Neuronal stem cell (in vitro differentiated cells): ENCODE data around the gene USP24.
"Not testable (repeated sequence)": the region's sequence is repeated elsewhere in the genome, so short reads cannot be mapped to it uniquely, and the experiment has no call there.

Experiments used
- DNase-seq: peaks from one replicate; pipeline ENCODE4 v3.0.0-alpha.2; 2013; ENCODE audit warnings: low spot score
- H2AFZ ChIP-seq: one replicate; pipeline ENCODE4 v1.6.1; 2013; ENCODE audit warnings: mild to moderate bottlenecking, low read length, inconsistent platforms
- H2AK5ac ChIP-seq: 2 replicates; pipeline ENCODE4 v1.6.1; 2013; ENCODE audit warnings: low read depth, mild to moderate bottlenecking, inconsistent platforms, low read length, moderate library complexity, mixed read lengths
- H2BK120ac ChIP-seq: 2 replicates; pipeline ENCODE4 v1.6.1; 2013; ENCODE audit warnings: low read depth, mild to moderate bottlenecking, inconsistent platforms, low read length, moderate library complexity, mixed read lengths
- H2BK12ac ChIP-seq: one replicate; pipeline ENCODE4 v1.6.1; 2013; ENCODE audit warnings: low read length, inconsistent platforms
- H2BK15ac ChIP-seq: 2 replicates; pipeline ENCODE4 v1.6.1; 2013; ENCODE audit warnings: mild to moderate bottlenecking, low read length, inconsistent platforms, mixed read lengths
- H2BK5ac ChIP-seq: one replicate; pipeline ENCODE4 v1.6.1; 2013; ENCODE audit warnings: inconsistent platforms, mild to moderate bottlenecking, low read length, moderate library complexity
- H3K14ac ChIP-seq: one replicate; pipeline ENCODE4 v1.6.1; 2013; ENCODE audit warnings: low read length, inconsistent platforms
- H3K18ac ChIP-seq: 2 replicates; pipeline ENCODE4 v1.6.1; 2013; ENCODE audit warnings: low read length, inconsistent platforms
- H3K23ac ChIP-seq: 2 replicates; pipeline ENCODE4 v1.6.1; 2013; ENCODE audit warnings: low read depth, mild to moderate bottlenecking, mixed read lengths, low read length, inconsistent platforms; ENCODE audit not compliant: poor library complexity
- H3K27ac ChIP-seq: replicated peaks from 3 replicates; pipeline ENCODE4 v1.5.1; 2013; ENCODE audit warnings: low read length, inconsistent platforms
- H3K27me3 ChIP-seq, 3 experiments: 2 replicates each; pipeline ENCODE4 v1.6.1; 2013; ENCODE audit warnings: low read length in 3 of 3, mild to moderate bottlenecking in 2 of 3, inconsistent platforms in 1 of 3, low read depth in 1 of 3, mixed read lengths in 1 of 3, moderate library complexity in 1 of 3; ENCODE audit not compliant: control insufficient read depth in 3 of 3, insufficient read depth in 3 of 3
- H3K36me3 ChIP-seq, 2 donors: replicated peaks in 1 of 2; 2 replicates each; pipeline ENCODE4 v1.6.1; 2013; ENCODE audit warnings: low read length in 2 of 2; ENCODE audit not compliant: control insufficient read depth in 2 of 2, insufficient read depth in 2 of 2
- H3K4ac ChIP-seq: 2 replicates; pipeline ENCODE4 v1.6.1; 2013; ENCODE audit warnings: inconsistent platforms, mild to moderate bottlenecking, low read length, moderate library complexity
- H3K4me1 ChIP-seq, 2 donors: 1 replicate in 1 of 2; 2 replicates in 1 of 2; pipeline ENCODE4 v1.6.1; 2013; ENCODE audit warnings: low read length in 2 of 2, low read depth in 1 of 2; ENCODE audit not compliant: control insufficient read depth in 2 of 2, insufficient read depth in 1 of 2
- H3K4me2 ChIP-seq: one replicate; pipeline ENCODE4 v1.6.1; 2013; ENCODE audit warnings: mild to moderate bottlenecking, low read length, inconsistent platforms; ENCODE audit not compliant: insufficient read depth, poor library complexity, severe bottlenecking
- H3K4me3 ChIP-seq, 2 donors: 2 replicates each; pipeline ENCODE4 v1.5.1; 2013; ENCODE audit warnings: low read length in 2 of 2, mild to moderate bottlenecking in 2 of 2, inconsistent platforms in 1 of 2, moderate library complexity in 1 of 2
- H3K79me1 ChIP-seq: one replicate; pipeline ENCODE4 v1.6.1; 2013; ENCODE audit warnings: low read depth, mild to moderate bottlenecking, inconsistent platforms, low read length, moderate library complexity
- H3K9ac ChIP-seq: one replicate; pipeline ENCODE4 v1.6.1; 2013; ENCODE audit warnings: mild to moderate bottlenecking, low read depth, low read length, inconsistent platforms; ENCODE audit not compliant: poor library complexity
- H3K9me3 ChIP-seq, 2 donors: replicated peaks in 1 of 2; 2 replicates each; pipeline versions ENCODE3 to v1.6.1; 2013; ENCODE audit warnings: low read length in 2 of 2, mild to moderate bottlenecking in 2 of 2, inconsistent platforms in 1 of 2, low read depth in 1 of 2, mixed read lengths in 1 of 2, moderate library complexity in 1 of 2; ENCODE audit not compliant: control insufficient read depth in 2 of 2, insufficient read depth in 1 of 2
- H4K8ac ChIP-seq: one replicate; pipeline ENCODE4 v1.6.1; 2013; ENCODE audit warnings: low read depth, mild to moderate bottlenecking, inconsistent platforms, low read length, moderate library complexity
- H4K91ac ChIP-seq: one replicate; pipeline ENCODE4 v1.6.1; 2013; ENCODE audit warnings: low read length, low read depth, mild to moderate bottlenecking, inconsistent platforms; ENCODE audit not compliant: poor library complexity
- WGBS, 2 donors: extraction: QIAGEN DNeasy Blood & Tissue Kit; methylation state at CpG; one replicate each; pipeline ENCODE4 v1.1.7; 2013; ENCODE audit warnings: missing lambda C conversion rate in 2 of 2, mixed read lengths in 1 of 2; ENCODE audit not compliant: insufficient read length in 2 of 2, insufficient replicate concordance in 1 of 2; ENCODE audit errors: extremely low coverage in 2 of 2; 5-methylcytosine and 5-hydroxymethylcytosine counted together
- small RNA-seq: library from polyadenylated mRNA; stranded (forward); fragments of <200 nt; extraction: miRNeasy Mini kit (QIAGEN cat#:217004); gene quantifications from one replicate; pipeline ENCODE3, GENCODE V24; 2013; ENCODE audit not compliant: insufficient read depth

The USP24 gene

DNA sequence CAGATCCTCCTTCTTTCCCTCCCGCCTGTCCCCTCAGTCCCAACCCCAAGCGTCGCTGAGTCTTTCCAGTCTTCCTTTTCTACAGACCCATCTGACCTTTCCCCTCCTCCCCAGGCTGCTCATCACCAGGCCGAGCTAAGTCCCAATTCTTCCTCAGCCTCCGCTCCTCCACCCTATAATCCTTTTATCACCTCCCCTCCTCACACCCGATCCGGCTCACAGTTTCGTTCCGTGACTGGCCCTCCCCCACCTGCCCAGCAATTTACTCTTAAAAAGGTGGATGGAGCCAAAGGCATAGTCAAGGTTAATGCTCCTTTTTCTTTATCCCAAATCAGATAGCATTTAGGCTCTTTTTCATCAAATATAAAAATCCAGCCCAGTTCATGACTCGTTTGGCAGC lies 191.0 kb downstream of the USP24 start:
- not testable (repeated sequence) for H2BK5ac ChIP-seq, H3K27ac ChIP-seq, H3K36me3 ChIP-seq, H4K8ac ChIP-seq, H3K4me3 ChIP-seq, H3K23ac ChIP-seq, DNase-seq, H3K4me1 ChIP-seq, H2BK15ac ChIP-seq, H3K27me3 ChIP-seq, H2BK12ac ChIP-seq, H2AFZ ChIP-seq, H3K14ac ChIP-seq, H3K4ac ChIP-seq, H3K18ac ChIP-seq, H2BK120ac ChIP-seq, H3K79me1 ChIP-seq, H2AK5ac ChIP-seq, H3K9me3 ChIP-seq, H3K4me2 ChIP-seq, H3K9ac ChIP-seq, H4K91ac ChIP-seq
- no CpG with 5 or more reads among the region's 10 CpGs for WGBS, 2 donors

DNA sequence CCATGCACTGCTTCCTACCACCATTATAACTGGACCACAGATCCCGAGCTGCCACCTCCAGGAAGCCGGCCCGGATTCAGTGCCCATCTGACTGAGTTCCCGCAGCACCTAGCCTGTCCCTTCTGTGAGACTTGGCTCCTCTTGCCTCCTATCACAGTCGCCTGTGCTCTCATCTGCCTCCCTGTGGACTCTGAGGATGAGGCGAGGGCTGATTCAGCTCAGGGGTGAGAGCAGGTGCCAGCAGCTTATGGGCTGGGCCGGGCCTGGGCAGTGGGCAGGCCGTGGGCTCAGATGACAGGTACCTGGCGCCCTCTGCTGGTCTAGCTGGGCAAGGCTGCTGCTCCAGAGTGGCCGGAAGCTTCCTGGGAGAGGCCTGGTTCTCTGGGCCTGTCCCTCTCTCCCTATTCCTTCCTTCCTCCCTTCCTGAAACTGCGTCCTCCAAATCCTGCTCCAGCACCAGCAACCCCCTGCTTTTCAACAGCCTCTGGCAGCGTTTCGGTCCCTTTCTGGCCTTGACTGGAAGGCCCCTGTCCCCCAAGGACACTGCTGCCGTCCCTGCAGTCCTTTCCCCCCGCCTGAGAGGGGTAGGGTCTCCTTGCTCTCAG lies 193.1 kb downstream of the USP24 start:
- no peak overlapping the region for H3K4ac ChIP-seq

DNA sequence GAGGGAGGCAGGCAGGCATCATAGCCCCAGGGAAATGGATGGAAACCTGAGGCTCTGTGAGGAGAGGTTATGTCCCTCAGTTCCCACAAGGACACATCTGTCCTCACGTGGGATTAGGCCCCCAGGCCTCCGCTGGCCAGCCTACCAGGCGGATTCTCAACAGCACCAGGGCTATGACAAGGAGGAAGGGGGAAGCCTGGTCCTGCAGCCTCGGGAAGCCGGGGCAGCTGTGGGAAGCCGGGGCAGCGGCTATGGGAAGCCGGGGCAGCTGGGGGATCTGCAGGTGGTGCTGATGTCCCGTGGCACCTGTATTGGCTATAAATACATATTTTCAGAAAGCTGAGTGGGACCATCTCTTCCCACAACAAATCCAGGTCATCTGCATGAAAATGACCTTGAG lies 196.8 kb downstream of the USP24 start:
- Histone ChIP-seq H3K18ac (no peak overlapping the region), H3K27ac (no peak overlapping the region), H4K8ac (no peak overlapping the region), H2BK120ac (no peak overlapping the region), H3K23ac (no peak overlapping the region), H3K4me3 (no peak overlapping the region), H2BK15ac (no peak overlapping the region), H3K9me3 (no peaks in the 10 kb centered on the region), H2AFZ (no peak overlapping the region), H2BK12ac (no peak overlapping the region), H3K79me1 (no peaks in the 10 kb centered on the region), H3K4me2 (no peak overlapping the region), H3K36me3 (no peaks in the 10 kb centered on the region), H3K27me3 (peaks cover 0 to 30% (median 0%) of the 10 kb centered on the region in 3 experiments), H2AK5ac (no peak overlapping the region), H2BK5ac (no peak overlapping the region), H3K9ac (no peak overlapping the region), H3K4ac (no peak overlapping the region), H3K14ac (no peak overlapping the region), H3K4me1 (no peaks in the 10 kb centered on the region), H4K91ac (no peak overlapping the region)
- no CpG with 5 or more reads among the region's 9 CpGs for WGBS, 2 donors
- DNase-seq = no peak

More for the DNA sequence above, 193.1 kb downstream of the USP24 start:
- no peaks in the 10 kb centered on the region for H3K9me3 ChIP-seq
- no peak overlapping the region for H3K4me2 ChIP-seq
- WGBS, 2 donors = no CpG with 5 or more reads among the region's 15 CpGs
- H3K14ac ChIP-seq = peak overlapping the region; percentile 82
- H2BK120ac ChIP-seq = no peak overlapping the region
- H3K18ac ChIP-seq = peak overlapping the region; percentile 74
- no peak overlapping the region for H4K91ac ChIP-seq
- H3K27me3 ChIP-seq = no peaks in the 10 kb centered on the region
- H3K4me1 ChIP-seq = no peaks in the 10 kb centered on the region
- no peak overlapping the region for H2BK12ac ChIP-seq
- H4K8ac ChIP-seq = peak overlapping the region; percentile 78
- H3K79me1 ChIP-seq = no peaks in the 10 kb centered on the region
- peak overlapping the region; percentile 83 for H2AK5ac ChIP-seq
- H3K23ac ChIP-seq = peak overlapping the region; percentile 2
- H3K27ac ChIP-seq = no peak overlapping the region
- H3K36me3 ChIP-seq = no peaks in the 10 kb centered on the region
- no peak overlapping the region for H2BK5ac ChIP-seq
- no peak overlapping the region for H3K4me3 ChIP-seq
- peak overlapping the region; percentile 96 for H2BK15ac ChIP-seq
- peak overlapping the region; percentile 32 for H3K9ac ChIP-seq
- H2AFZ ChIP-seq = peak overlapping the region; percentile 93
- DNase-seq = peak; percentile 79

Small RNA genes within 50 kb of the gene (small RNA-seq; reads per million reads assigned to genes)
- 1.6 reads per million for gene MIR4422
